ENCODE data around the gene BPIFA1.

DNA sequence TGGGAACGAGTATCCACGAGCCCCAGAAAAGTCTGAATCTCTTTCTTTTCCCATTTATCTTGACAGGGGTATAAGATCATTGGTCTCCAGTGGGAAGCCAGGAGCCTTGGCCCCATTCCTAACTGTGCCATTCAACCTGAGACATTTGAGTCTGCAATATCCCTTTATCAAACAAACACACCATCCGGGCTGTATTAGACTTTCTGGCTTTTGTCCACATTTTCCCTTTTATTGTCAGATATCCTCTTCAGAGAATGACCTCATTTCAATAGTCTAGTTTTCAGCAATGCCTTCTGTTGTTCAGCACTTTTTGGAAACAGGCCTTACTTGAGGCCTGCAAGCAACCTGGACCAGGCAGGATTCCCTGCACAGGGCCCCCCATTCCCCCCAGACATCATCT, 15.7 kb downstream of the BPIFA1 start:
- TF ChIP-seq, protein P1, sequence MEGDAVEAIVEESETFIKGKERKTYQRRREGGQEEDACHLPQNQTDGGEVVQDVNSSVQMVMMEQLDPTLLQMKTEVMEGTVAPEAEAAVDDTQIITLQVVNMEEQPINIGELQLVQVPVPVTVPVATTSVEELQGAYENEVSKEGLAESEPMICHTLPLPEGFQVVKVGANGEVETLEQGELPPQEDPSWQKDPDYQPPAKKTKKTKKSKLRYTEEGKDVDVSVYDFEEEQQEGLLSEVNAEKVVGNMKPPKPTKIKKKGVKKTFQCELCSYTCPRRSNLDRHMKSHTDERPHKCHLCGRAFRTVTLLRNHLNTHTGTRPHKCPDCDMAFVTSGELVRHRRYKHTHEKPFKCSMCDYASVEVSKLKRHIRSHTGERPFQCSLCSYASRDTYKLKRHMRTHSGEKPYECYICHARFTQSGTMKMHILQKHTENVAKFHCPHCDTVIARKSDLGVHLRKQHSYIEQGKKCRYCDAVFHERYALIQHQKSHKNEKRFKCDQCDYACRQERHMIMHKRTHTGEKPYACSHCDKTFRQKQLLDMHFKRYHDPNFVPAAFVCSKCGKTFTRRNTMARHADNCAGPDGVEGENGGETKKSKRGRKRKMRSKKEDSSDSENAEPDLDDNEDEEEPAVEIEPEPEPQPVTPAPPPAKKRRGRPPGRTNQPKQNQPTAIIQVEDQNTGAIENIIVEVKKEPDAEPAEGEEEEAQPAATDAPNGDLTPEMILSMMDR (IDR thresholded peaks at IDR 0.05; ENCODE audit: low read length) = no peak
- no peak for TF ChIP-seq EZH2 (IDR thresholded peaks at IDR 0.05; ENCODE audit: borderline replicate concordance, low read length)

All from OCI-LY1 (cell line).